ENCODE results near the gene CD248.
"Not testable (repeated sequence)": the region's sequence is repeated elsewhere in the genome, so short reads cannot be mapped to it uniquely, and the experiment has no call there.

CD248 gene

GRCh38 chr11:66313321-66314185 is 3.3 kb downstream of the CD248 start:
- no peak for DNase-seq (ENCODE audit: low read depth, low spot score)

GRCh38 chr11:66312549-66313320 is 4.1 kb downstream of the CD248 start:
- peak; percentile 98 for DNase-seq (ENCODE audit: low read depth, low spot score)

GRCh38 chr11:66311965-66312548 is 4.8 kb downstream of the CD248 start:
- peak; percentile 94 for DNase-seq (ENCODE audit: low read depth, low spot score)

- DNase-seq (ENCODE audit: low read depth, low spot score): no peak
Observed at GRCh38 chr11:66311470-66311964, 5.3 kb downstream of the CD248 start.

- DNase-seq (ENCODE audit: low read depth, low spot score): not testable (repeated sequence)
Observed at GRCh38 chr11:66310803-66311440, 5.9 kb downstream of the CD248 start.

- no peak for DNase-seq (ENCODE audit: low read depth, low spot score)
Observed at GRCh38 chr11:66310324-66310723, 6.5 kb downstream of the CD248 start.

- DNase-seq (ENCODE audit: low read depth, low spot score): no peak
Observed at GRCh38 chr11:66309475-66309874, 7.4 kb downstream of the CD248 start.

GRCh38 chr11:66302656-66303055 is 14.2 kb downstream of the CD248 start:
- DNase-seq (ENCODE audit: low read depth, low spot score): no peak

GRCh38 chr11:66299186-66299585 is 17.7 kb downstream of the CD248 start:
- no peak for DNase-seq (ENCODE audit: low read depth, low spot score)

- no peak for DNase-seq (ENCODE audit: low read depth, low spot score)
Observed at GRCh38 chr11:66297610-66298009, 19.2 kb downstream of the CD248 start.

GRCh38 chr11:66294626-66295620 is 21.9 kb downstream of the CD248 start:
- DNase-seq (ENCODE audit: low read depth, low spot score): no peak

- no peak for DNase-seq (ENCODE audit: low read depth, low spot score)
Observed at GRCh38 chr11:66293777-66294625, 22.8 kb downstream of the CD248 start.

- no peak for DNase-seq (ENCODE audit: low read depth, low spot score)
Observed at GRCh38 chr11:66293352-66293751, 23.5 kb downstream of the CD248 start.

- DNase-seq (ENCODE audit: low read depth, low spot score): no peak
Observed at GRCh38 chr11:66292543-66293332, 24.1 kb downstream of the CD248 start.

- no peak for DNase-seq (ENCODE audit: low read depth, low spot score)
Observed at GRCh38 chr11:66291706-66292542, 24.9 kb downstream of the CD248 start, which contains the start of gene TMEM151A. Gene TMEM151A, plus strand, starts transcription at chr11:66291894. Its CDS starts 120 bp downstream, at chr11:66292014.

- DNase-seq (ENCODE audit: low read depth, low spot score): no peak
Observed at GRCh38 chr11:66291303-66291705, 25.5 kb downstream of the CD248 start.

- DNase-seq (ENCODE audit: low read depth, low spot score): no peak
Observed at GRCh38 chr11:66290330-66290621, 26.6 kb downstream of the CD248 start.

Measured in activated naive CD8-positive, alpha-beta T cell treated with anti-CD3 and anti-CD28 coated beads, Interleukin-2, amount 50 U/mL, for 16 hours (primary cell).